Aortic smooth muscle cell (primary cell): Measurements from ENCODE around the gene ENDOU. TPM values are rescaled to one million over a fixed set of nuclear protein-coding genes. Genes with fewer than 3 reads are reported as not detected.

Experiments
- total RNA-seq: library from RNA; depleted of rRNA; stranded (reverse); fragments of >200 nt; gene quantifications from 2 replicates; pipeline ENCODE4 v1.2.3, GENCODE V29; 2014

The ENDOU gene
- total RNA-seq: 0.40 and 0.81 TPM in 2 replicates

GRCh38 chr12:47725091-47725772 is at the start of gene ENDOU:
Gene ENDOU (minus strand): TSS chr12:47725490. CDS start chr12:47725413, 77 bp downstream.

GRCh38 chr12:47773062-47773857 is 48.0 kb upstream of the ENDOU start, which contains the start of gene SLC48A1:
Gene SLC48A1 (plus strand): TSS chr12:47773238. CDS start chr12:47773305, 67 bp downstream.

GRCh38 chr12:47758834-47759690 is 33.8 kb upstream of the ENDOU start, which contains the start of gene RAPGEF3:
Gene RAPGEF3 (minus strand): TSS chr12:47758880. CDS start chr12:47758556, 324 bp downstream.

GRCh38 chr12:47705566-47706425 is 19.5 kb downstream of the ENDOU start, which contains the start of gene RPAP3:
Gene RPAP3 (minus strand): TSS chr12:47706030. CDS start chr12:47702840, 3,190 bp downstream.

Other genes starting within 250 kb of the ENDOU start
- 16.8 and 18.0 TPM in 2 replicates for gene RPAP3, start 19.5 kb downstream of the ENDOU start, total RNA-seq
- gene RAPGEF3, start 33.4 kb upstream of the ENDOU start, total RNA-seq: 5.7 and 7.9 TPM in 2 replicates
- gene SLC48A1, start 47.7 kb upstream of the ENDOU start, total RNA-seq: 25.6 and 27.1 TPM in 2 replicates
- gene HDAC7, start 94.4 kb upstream of the ENDOU start, total RNA-seq: 25.0 and 39.1 TPM in 2 replicates
- 3.6 and 6.1 TPM in 2 replicates for gene VDR, start 179.5 kb upstream of the ENDOU start, total RNA-seq
- 103 and 112 TPM in 2 replicates for gene TMEM106C, start 238.1 kb upstream of the ENDOU start, total RNA-seq